HepG2 (cell line): ENCODE measurements around the gene CRIM1.

Experiments used
- FOXA1 ChIP-seq, 2 experiments: fragments of 450-650 bp in 1 of 2; sonication (generic) in 1 of 2; formaldehyde crosslinking in 1 of 2; IDR thresholded peaks; 2 replicates each; pipeline versions ENCODE4 v1.4.0 to v1.6.1; 2016 to 2020; ENCODE audit warnings: missing genetic modification reagents in 1 of 2
- FOXP1 ChIP-seq, 2 experiments: fragments of 450-650 bp in 1 of 2; IDR thresholded peaks; 2 replicates each; pipeline ENCODE4 v1.6.1; 2017 to 2018; ENCODE audit warnings: antibody characterized with exemption in 1 of 2
- ISX ChIP-seq: sonication (generic); formaldehyde crosslinking; conservative IDR thresholded peaks from 2 replicates; pipeline ENCODE4 v1.5.0; 2020; ENCODE audit warnings: missing genetic modification reagents
- MAFK ChIP-seq, 2 experiments: IDR thresholded peaks in 1 of 2; conservative IDR thresholded peaks in 1 of 2; 2 replicates each; pipeline ENCODE4 v1.6.1; 2011; ENCODE audit warnings: improper control_type of control experiment in 2 of 2, low read length in 2 of 2
- POLR2A ChIP-seq, 2 experiments: IDR thresholded peaks; 2 replicates each; pipeline ENCODE4 v1.6.1; 2011; ENCODE audit warnings: low read depth in 2 of 2, low read length in 2 of 2, mild to moderate bottlenecking in 1 of 2, moderate library complexity in 1 of 2; ENCODE audit not compliant: insufficient read depth in 1 of 2
- SRF ChIP-seq: IDR thresholded peaks from 2 replicates; pipeline ENCODE4 v1.6.1; 2011; ENCODE audit warnings: mild to moderate bottlenecking, low read depth, low read length, moderate library complexity
- YY1 ChIP-seq: IDR thresholded peaks from 2 replicates; pipeline ENCODE4 v1.6.1; 2011; ENCODE audit warnings: low read length, low read depth, moderate library complexity, mild to moderate bottlenecking; ENCODE audit not compliant: insufficient read depth, insufficient replicate concordance
- ZFP36L2 ChIP-seq: sonication (generic); formaldehyde crosslinking; IDR thresholded peaks from 2 replicates; pipeline ENCODE4 v1.4.0; 2020; ENCODE audit warnings: missing genetic modification reagents
- ZNF263 ChIP-seq: sonication (generic); formaldehyde crosslinking; IDR thresholded peaks from 2 replicates; pipeline ENCODE4 v1.4.0; 2020; ENCODE audit warnings: missing genetic modification reagents
- ZNF331 ChIP-seq: sonication (generic); formaldehyde crosslinking; IDR thresholded peaks from 2 replicates; pipeline ENCODE4 v1.4.0; 2020; ENCODE audit warnings: missing genetic modification reagents
- ZNF678 ChIP-seq: sonication (generic); formaldehyde crosslinking; IDR thresholded peaks from 2 replicates; pipeline ENCODE4 v1.4.0; 2020; ENCODE audit warnings: mild to moderate bottlenecking, missing genetic modification reagents
- TF ChIP-seq, protein P1 (sequence below): sonication (generic); formaldehyde crosslinking; IDR thresholded peaks from 2 replicates; pipeline ENCODE4 v1.5.0; 2020; ENCODE audit warnings: mild to moderate bottlenecking, missing genetic modification reagents, moderate library complexity
- TF ChIP-seq, protein P2 (sequence below): sonication (generic); formaldehyde crosslinking; IDR thresholded peaks from 2 replicates; pipeline ENCODE4 v1.5.0; 2020; ENCODE audit warnings: mild to moderate bottlenecking, missing genetic modification reagents

DNA sequence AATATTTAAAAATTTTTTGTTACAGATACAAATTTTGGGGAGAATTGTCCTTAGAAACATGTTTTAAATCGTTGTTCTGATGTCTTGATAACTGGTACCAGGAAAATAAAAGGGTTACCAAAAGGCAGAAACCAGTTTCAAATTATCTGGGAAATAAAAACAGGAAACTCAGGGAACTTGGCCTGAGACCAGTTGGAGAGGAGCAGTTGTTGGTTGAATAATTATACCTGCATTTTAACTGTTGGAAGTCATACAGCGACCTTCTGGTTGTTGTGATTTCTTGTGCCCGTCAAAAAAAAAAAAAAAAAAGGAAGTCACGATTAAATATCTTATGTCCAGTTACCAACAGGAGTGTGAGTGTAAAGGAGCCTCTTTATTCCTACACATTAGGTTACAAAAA is 51.8 kb downstream of the CRIM1 start:
- no peak for TF ChIP-seq YY1
- no peak for TF ChIP-seq ISX (CRISPR knock-in tag)
- TF ChIP-seq ZNF678 (CRISPR knock-in tag), result no peak
- no peak for TF ChIP-seq MAFK (conservative IDR thresholded peaks at IDR 0.05 in 1 of 2, IDR thresholded peaks at IDR 0.05 in 1 of 2; ENCODE audit: low read length in 2 of 2)
- TF ChIP-seq ZFP36L2, result no peak
- TF ChIP-seq POLR2A (IDR thresholded peaks at IDR 0.05; ENCODE audit: insufficient read depth in 1 of 2, low read depth in 2 of 2, low read length in 2 of 2), result no peak
- no peak for TF ChIP-seq SRF
- no peak for TF ChIP-seq ZNF331 (CRISPR knock-in tag)
- no peak for TF ChIP-seq FOXA1 (IDR thresholded peaks at IDR 0.05)
- TF ChIP-seq FOXA1 (CRISPR knock-in tag; IDR thresholded peaks at IDR 0.05), result no peak
- no peak for TF ChIP-seq FOXP1 (IDR thresholded peaks at IDR 0.05)
- TF ChIP-seq FOXP1 (CRISPR knock-in tag; IDR thresholded peaks at IDR 0.05), result no peak
- TF ChIP-seq, protein P1, sequence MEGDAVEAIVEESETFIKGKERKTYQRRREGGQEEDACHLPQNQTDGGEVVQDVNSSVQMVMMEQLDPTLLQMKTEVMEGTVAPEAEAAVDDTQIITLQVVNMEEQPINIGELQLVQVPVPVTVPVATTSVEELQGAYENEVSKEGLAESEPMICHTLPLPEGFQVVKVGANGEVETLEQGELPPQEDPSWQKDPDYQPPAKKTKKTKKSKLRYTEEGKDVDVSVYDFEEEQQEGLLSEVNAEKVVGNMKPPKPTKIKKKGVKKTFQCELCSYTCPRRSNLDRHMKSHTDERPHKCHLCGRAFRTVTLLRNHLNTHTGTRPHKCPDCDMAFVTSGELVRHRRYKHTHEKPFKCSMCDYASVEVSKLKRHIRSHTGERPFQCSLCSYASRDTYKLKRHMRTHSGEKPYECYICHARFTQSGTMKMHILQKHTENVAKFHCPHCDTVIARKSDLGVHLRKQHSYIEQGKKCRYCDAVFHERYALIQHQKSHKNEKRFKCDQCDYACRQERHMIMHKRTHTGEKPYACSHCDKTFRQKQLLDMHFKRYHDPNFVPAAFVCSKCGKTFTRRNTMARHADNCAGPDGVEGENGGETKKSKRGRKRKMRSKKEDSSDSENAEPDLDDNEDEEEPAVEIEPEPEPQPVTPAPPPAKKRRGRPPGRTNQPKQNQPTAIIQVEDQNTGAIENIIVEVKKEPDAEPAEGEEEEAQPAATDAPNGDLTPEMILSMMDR (CRISPR knock-in tag), result no peak
- TF ChIP-seq, protein P2, sequence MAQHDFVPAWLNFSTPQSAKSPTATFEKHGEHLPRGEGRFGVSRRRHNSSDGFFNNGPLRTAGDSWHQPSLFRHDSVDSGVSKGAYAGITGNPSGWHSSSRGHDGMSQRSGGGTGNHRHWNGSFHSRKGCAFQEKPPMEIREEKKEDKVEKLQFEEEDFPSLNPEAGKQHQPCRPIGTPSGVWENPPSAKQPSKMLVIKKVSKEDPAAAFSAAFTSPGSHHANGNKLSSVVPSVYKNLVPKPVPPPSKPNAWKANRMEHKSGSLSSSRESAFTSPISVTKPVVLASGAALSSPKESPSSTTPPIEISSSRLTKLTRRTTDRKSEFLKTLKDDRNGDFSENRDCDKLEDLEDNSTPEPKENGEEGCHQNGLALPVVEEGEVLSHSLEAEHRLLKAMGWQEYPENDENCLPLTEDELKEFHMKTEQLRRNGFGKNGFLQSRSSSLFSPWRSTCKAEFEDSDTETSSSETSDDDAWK (CRISPR knock-in tag), result no peak
- no peak for TF ChIP-seq ZNF263 (CRISPR knock-in tag)
